ENCODE measurements around the gene MYCL. TPM values are rescaled to one million over a fixed set of nuclear protein-coding genes. Genes with fewer than 3 reads are reported as not detected.

MYCL gene
- total and polyA plus RNA-seq, 8 donors = 1.4 to 17.9 (median 5.6) TPM

DNA sequence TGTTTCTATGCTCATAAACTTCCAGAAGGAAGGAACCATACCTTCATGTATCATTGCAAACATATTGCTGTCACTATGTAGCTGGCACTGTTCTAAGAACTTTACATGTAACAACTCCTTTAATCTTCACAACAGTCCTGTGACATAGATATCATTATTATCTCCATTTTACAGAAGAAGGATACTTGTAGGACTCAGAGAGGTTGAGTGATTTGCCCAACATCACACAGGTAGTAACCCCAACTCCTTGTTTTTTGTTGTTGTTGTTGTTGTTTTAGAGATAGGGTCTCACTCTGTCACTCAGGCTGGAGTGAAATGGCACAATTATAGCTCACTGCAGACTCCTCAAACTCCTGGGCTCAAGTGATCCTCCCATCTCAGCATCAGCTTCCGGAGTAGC is 10.8 kb downstream of the MYCL start:
- DNase-seq (no peak), ATAC-seq (no peak), FAIRE-seq (no peak)
- Histone ChIP-seq H3K27ac (no peak overlapping the region), H3K4me1 (peaks cover 17 to 21% (median 20%) of the 10 kb centered on the region in 3 donors), H3K27me3 (no peaks in the 10 kb centered on the region), H3K36me3 (no peaks in the 10 kb centered on the region), H3K4me3 (no peak overlapping the region), H3K9me3 (no peaks in the 10 kb centered on the region)
- intact Hi-C loops (cut with DNase I) = no loop called here
- TF ChIP-seq, protein P1, sequence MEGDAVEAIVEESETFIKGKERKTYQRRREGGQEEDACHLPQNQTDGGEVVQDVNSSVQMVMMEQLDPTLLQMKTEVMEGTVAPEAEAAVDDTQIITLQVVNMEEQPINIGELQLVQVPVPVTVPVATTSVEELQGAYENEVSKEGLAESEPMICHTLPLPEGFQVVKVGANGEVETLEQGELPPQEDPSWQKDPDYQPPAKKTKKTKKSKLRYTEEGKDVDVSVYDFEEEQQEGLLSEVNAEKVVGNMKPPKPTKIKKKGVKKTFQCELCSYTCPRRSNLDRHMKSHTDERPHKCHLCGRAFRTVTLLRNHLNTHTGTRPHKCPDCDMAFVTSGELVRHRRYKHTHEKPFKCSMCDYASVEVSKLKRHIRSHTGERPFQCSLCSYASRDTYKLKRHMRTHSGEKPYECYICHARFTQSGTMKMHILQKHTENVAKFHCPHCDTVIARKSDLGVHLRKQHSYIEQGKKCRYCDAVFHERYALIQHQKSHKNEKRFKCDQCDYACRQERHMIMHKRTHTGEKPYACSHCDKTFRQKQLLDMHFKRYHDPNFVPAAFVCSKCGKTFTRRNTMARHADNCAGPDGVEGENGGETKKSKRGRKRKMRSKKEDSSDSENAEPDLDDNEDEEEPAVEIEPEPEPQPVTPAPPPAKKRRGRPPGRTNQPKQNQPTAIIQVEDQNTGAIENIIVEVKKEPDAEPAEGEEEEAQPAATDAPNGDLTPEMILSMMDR (IDR thresholded peaks at IDR 0.05) = no peak
- WGBS, 2 donors = 97 to 100% methylated on average over 1 of the region's 1 CpG

DNA sequence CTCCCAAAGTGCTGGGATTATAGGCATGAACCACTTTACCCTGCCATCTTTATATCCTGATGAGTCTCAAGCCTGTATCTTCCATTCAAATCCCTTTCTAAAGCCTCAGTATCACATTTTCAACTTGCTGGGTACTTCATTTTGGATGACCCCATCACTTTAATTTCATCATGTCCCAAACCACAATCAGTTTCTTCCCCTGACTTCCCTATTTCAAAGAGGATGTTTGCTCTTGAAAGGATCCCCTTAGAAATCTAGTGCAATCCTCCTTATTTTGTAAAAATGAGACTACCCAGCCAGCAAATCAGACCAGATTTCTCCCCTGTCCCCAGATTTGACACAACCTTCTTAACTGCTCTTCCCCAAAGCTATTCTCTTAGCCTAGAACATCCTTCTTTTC is 11.4 kb downstream of the MYCL start:
- ATAC-seq = no peak
- TF ChIP-seq, protein P1 (IDR thresholded peaks at IDR 0.05) = no peak
- Histone ChIP-seq H3K27ac (no peak overlapping the region), H3K27me3 (no peaks in the 10 kb centered on the region), H3K4me3 (no peak overlapping the region), H3K36me3 (no peaks in the 10 kb centered on the region), H3K9me3 (no peaks in the 10 kb centered on the region), H3K4me1 (peaks cover 17 to 21% (median 20%) of the 10 kb centered on the region in 3 donors)
- no peak for DNase-seq
- no peak for FAIRE-seq
- intact Hi-C loops (cut with DNase I) = no loop called here

DNA sequence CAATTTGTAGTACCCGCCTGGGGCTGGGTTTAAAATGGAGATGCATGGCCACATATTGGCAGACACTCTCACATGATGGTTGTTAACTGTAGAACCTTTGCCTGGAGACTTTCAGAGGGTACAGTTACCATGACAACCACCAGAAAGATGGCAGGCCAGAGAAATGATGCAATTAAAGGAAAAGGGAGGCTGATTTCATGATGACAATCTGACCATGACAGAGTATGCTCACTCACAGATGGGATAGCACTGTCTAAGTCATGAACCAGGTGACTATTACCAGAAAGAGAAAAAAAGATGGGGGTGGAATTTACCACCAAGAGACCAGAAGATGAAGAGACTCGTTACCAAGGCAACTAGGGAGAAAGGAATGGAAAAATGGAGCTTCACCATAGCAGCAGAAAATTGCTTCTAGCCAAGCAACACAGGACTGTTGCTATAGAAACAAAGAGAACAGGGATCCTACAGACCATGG is 14.9 kb downstream of the MYCL start:
- no peak for ATAC-seq
- Histone ChIP-seq H3K27ac (no peak overlapping the region), H3K27me3 (no peaks in the 10 kb centered on the region), H3K36me3 (no peaks in the 10 kb centered on the region), H3K9me3 (no peaks in the 10 kb centered on the region), H3K4me1 (peaks cover 2 to 10% (median 7%) of the 10 kb centered on the region in 3 donors), H3K4me3 (no peak overlapping the region)
- WGBS, 2 donors = 72 to 87% methylated on average over 2 of the region's 2 CpGs
- TF ChIP-seq, protein P1 (IDR thresholded peaks at IDR 0.05) = no peak
- DNase-seq = no peak
- intact Hi-C loops (cut with DNase I) = no loop called here
- no peak for FAIRE-seq

DNA sequence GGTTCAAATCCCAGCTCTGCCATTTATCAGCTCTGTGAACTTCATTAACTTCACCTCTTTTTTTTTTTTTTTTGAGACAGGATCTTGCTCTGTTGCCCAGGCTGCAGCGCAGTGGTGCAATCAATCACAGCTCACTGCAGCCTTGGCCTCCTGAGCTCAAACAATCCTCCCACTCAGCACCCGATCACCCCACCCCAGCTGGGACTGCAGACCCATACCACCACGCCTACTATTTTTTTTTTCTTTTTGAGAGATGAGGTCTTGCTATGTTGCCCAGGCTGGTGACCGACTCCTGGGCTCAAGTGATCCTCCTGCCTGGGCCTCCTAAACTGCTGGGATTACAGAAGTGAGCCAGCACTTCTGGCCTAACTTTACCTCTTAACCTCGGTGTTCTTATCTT is 16.2 kb downstream of the MYCL start:
- intact Hi-C loops (cut with DNase I) = no loop called here
- WGBS, 2 donors = 72 to 73% methylated on average over 5 of the region's 5 CpGs
- FAIRE-seq = no peak

DNA sequence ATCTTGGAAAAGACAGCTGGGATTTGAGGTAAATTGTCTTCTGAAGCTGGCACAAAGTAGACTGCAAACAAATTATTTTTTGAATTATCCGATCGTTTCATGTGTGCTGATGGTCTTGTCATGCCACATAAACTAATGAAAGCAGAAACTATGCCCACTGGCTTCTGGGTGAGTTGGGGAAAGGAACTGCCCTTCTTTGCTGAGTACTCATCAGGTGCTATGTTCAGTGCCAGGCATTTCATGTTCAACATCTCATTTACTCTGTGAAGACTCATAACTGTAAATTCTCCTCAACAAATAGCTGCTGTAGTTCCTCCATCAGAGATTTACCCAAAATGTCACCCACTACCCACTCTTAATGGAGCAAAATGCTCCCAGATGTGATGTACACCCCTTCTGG is 19.6 kb downstream of the MYCL start:
- intact Hi-C loops (cut with DNase I) = no loop called here
- Histone ChIP-seq H3K27me3 (no peaks in the 10 kb centered on the region), H3K4me1 (peaks cover 11 to 37% (median 15%) of the 10 kb centered on the region in 3 donors), H3K9me3 (no peaks in the 10 kb centered on the region), H3K27ac (no peak overlapping the region), H3K4me3 (peak overlapping the region in 3 of 4 donors; percentile 64 to 99 (median 97)), H3K36me3 (no peaks in the 10 kb centered on the region)
- FAIRE-seq (no peak), ATAC-seq (no peak), DNase-seq (no peak)
- WGBS, 2 donors = 16 to 22% methylated on average over 2 of the region's 2 CpGs
- TF ChIP-seq, protein P1 (IDR thresholded peaks at IDR 0.05) = no peak

More for the DNA sequence above, 16.2 kb downstream of the MYCL start:
- H3K27ac ChIP-seq = no peak overlapping the region
- H3K4me3 ChIP-seq = no peak overlapping the region
- ATAC-seq (no peak), DNase-seq (no peak)
- no peaks in the 10 kb centered on the region for H3K27me3 ChIP-seq
- peaks cover 0 to 15% (median 10%) of the 10 kb centered on the region in 3 donors for H3K4me1 ChIP-seq
- no peaks in the 10 kb centered on the region for H3K36me3 ChIP-seq
- TF ChIP-seq, protein P1 (IDR thresholded peaks at IDR 0.05) = no peak
- H3K9me3 ChIP-seq = no peaks in the 10 kb centered on the region

Measured in pancreas (tissue), 10 donors.